ENCODE measurements around the gene DYDC1. TPM values are rescaled to one million over a fixed set of nuclear protein-coding genes. Genes with fewer than 3 reads are reported as not detected.

DYDC1 gene
- not detected in 2 replicates for polyA plus RNA-seq

DNA sequence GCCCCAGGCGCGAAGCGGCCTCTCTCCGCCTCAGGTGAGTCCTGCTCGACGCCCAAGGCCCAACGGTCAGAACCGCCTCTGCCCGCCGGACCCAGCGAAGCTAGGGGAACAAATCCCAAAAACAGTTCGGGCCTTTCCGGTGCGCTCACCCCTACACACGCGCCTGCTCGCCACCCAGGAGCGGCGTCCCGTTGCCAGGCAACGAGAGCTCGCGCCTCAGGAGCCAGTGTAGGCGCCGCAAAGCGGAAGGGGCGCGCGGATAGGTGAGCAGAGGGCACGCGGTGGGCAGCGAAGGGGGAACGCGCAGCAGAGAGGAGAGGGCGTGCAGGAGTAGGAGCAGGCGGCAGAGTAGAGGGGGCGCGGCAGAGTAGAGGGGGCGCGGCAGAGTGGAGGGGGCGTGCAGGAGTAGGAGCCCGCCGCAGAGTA is at the start of gene DYDC1, which contains the start of gene DYDC2:
DYDC1 (minus strand) TSS at position 193 of the 426 bp plus-strand sequence. CDS start 4,154 bp downstream, outside the sequence.
DYDC2 (plus strand) TSS at position 219 of the 426 bp plus-strand sequence. CDS start 5,663 bp downstream, outside the sequence.

DNA sequence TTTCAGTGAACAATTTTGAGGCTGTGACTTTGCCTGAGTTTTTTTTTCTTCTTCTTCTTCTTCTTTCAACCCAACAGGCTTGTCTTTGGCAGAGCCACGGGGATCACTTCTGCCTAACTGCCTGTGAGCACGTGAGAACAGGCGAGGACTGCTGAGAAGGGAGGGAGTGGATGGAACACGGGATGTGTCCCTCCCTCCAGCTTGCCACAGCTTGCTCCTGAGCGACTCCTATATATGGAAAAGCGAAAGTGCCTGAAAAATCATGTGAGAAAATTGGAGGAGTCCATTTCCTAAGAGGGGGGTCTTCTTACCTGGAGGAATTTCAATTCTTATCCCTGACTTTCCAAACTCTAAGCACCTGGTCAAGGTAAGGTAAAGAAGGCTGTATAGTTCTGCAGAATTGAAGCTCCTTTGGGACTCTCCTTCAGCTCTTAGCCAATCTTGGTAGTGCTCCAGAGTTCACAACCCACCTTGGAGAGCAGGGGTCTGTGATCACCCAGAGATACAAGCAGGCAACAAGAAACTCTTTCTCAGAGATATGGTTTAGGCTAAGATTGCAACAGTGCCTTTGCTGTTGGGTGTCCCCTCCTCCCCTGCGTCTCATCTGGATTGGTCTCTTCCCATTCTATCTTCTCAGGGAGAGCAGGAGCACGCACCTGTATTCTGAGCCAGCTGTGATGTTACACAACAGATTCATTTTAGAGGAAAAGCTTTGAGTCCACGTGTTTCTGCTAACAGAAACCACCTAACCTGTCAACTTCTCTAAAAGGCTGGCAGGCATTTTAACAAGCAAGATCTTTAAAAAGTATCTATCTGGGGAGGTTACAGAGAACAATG is 66.9 kb downstream of the DYDC1 start, which contains the start of gene MAT1A:
MAT1A (minus strand) TSS at position 208 of the 837 bp plus-strand sequence. CDS start 235 bp downstream, outside the sequence.

Other genes starting within 250 kb of the DYDC1 start
- gene PLAC9, start 224.0 kb downstream of the DYDC1 start, polyA plus RNA-seq = 2.4 TPM in 1 of 2 replicates, not detected in the other
- 85.2 and 131 TPM in 2 replicates for gene ANXA11, start 151.2 kb downstream of the DYDC1 start, polyA plus RNA-seq
- gene MAT1A, start 67.1 kb downstream of the DYDC1 start, polyA plus RNA-seq = not detected in 2 replicates
- 0.83 TPM in 1 of 2 replicates, not detected in the other for gene DYDC2, start within 50 bp of the DYDC1 start, polyA plus RNA-seq
- 43.4 and 77.3 TPM in 2 replicates for gene PRXL2A, start 51.8 kb upstream of the DYDC1 start, polyA plus RNA-seq
- 22.3 and 30.3 TPM in 2 replicates for gene TSPAN14, start 97.6 kb upstream of the DYDC1 start, polyA plus RNA-seq
- gene SH2D4B, start 181.1 kb upstream of the DYDC1 start, polyA plus RNA-seq = 0.21 TPM in 1 of 2 replicates, not detected in the other

Measured in Purkinje cell (primary cell).